Right ventricle myocardium inferior (tissue), 1 donor: ENCODE measurements around the gene FSHB. TPM values are rescaled to one million over a fixed set of nuclear protein-coding genes. Genes with fewer than 3 reads are reported as not detected.
"Not testable (repeated sequence)": the region's sequence is repeated elsewhere in the genome, so short reads cannot be mapped to it uniquely, and the experiment has no call there.

Source experiments
- ATAC-seq: fragments of 200-7000 bp; cut with Tn5 transposase; one replicate; pipeline ENCODE4 v1.9.1; 2020; ENCODE audit warnings: mild to moderate bottlenecking, moderate library complexity
- DNase-seq: peaks from one replicate; pipeline ENCODE4 v3.0.0; 2021; ENCODE audit errors: missing footprints
- intact Hi-C: fragments of 100-400 bp; cut with DNase I; formaldehyde crosslinking; loops from one replicate; pipeline ENCODE4 v1.11.0; 2022
- total RNA-seq: library from RNA; stranded (reverse); fragmentation: NEBNext Ultra II Directional; extraction: Animal tissue kit (Norgen Biotek cat#: 25700); gene quantifications from one replicate; pipeline ENCODE4 v1.2.1, GENCODE V29; 2021
- donor health status: DM: no; HTN: yes; CAD: no; lungs with severe emphysema.

The FSHB gene
- total RNA-seq, 1 donor from 2014 or later = not detected

GRCh38 chr11:30257058-30257457 lies 26.2 kb downstream of the FSHB start:
- DNase-seq = no peak
- no peak for ATAC-seq

GRCh38 chr11:30258679-30259078 lies 27.9 kb downstream of the FSHB start:
- ATAC-seq (no peak), DNase-seq (no peak)
- intact Hi-C loops = no loop called here

More at GRCh38 chr11:30257058-30257457, 26.2 kb downstream of the FSHB start:
- intact Hi-C loops = no loop called here

- intact Hi-C loops = no loop called here
- ATAC-seq (no peak), DNase-seq (no peak)
These were observed 30.0 kb downstream of the FSHB start for GRCh38 chr11:30260813-30261212.

- DNase-seq = no peak
- ATAC-seq = no peak
These were observed 31.0 kb downstream of the FSHB start for GRCh38 chr11:30261821-30262220.

GRCh38 chr11:30268638-30269037 lies 37.8 kb downstream of the FSHB start:
- DNase-seq, ATAC-seq, intact Hi-C loops: not testable (repeated sequence)

More at GRCh38 chr11:30261821-30262220, 31.0 kb downstream of the FSHB start:
- intact Hi-C loops = no loop called here

- intact Hi-C loops = no loop called here
- DNase-seq = no peak
- ATAC-seq = no peak
These were observed 39.9 kb downstream of the FSHB start for GRCh38 chr11:30270671-30271070.

- DNase-seq (no peak), ATAC-seq (no peak)
- intact Hi-C loops = no loop called here
These were observed 46.4 kb downstream of the FSHB start for GRCh38 chr11:30277176-30277575.

GRCh38 chr11:30279796-30280195 lies 49.0 kb downstream of the FSHB start:
- no peak for DNase-seq
- intact Hi-C loops = no loop called here
- no peak for ATAC-seq

- intact Hi-C loops = no loop called here
- no peak for ATAC-seq
- DNase-seq = peak; percentile 49
These were observed 50.9 kb downstream of the FSHB start for GRCh38 chr11:30281476-30282288.

- ATAC-seq = no peak
- DNase-seq = no peak
- intact Hi-C loops = no loop called here
These were observed 51.4 kb downstream of the FSHB start for GRCh38 chr11:30282289-30282631.

Other genes starting within 250 kb of the FSHB start
- gene KCNA4, start 214.0 kb upstream of the FSHB start, total RNA-seq = 1.9 TPM
- 38.9 TPM for gene ARL14EP, start 92.1 kb downstream of the FSHB start, total RNA-seq